Gastrocnemius medialis (tissue), 4 donors: Measurements from ENCODE around the gene ARHGAP32.

Experiments used
- POLR2A ChIP-seq, 2 donors: fragments of 450-650 bp; IDR thresholded peaks; one replicate each; pipeline ENCODE4 v1.6.1; 2017; ENCODE audit warnings: antibody characterized with exemption in 2 of 2, mild to moderate bottlenecking in 2 of 2, moderate library complexity in 2 of 2
- TF ChIP-seq, protein P1 (sequence below), 5 experiments: fragments of 450-650 bp in 3 of 5; fragments of 200-600 bp in 2 of 5; sonication (generic) in 2 of 5; IDR thresholded peaks in 4 of 5; conservative IDR thresholded peaks in 1 of 5; 1 replicate in 4 of 5; 2 replicates in 1 of 5; pipeline ENCODE4 v1.5.1; 2016 to 2019; ENCODE audit warnings: antibody characterized with exemption in 5 of 5, mild to moderate bottlenecking in 3 of 5, moderate library complexity in 3 of 5

DNA sequence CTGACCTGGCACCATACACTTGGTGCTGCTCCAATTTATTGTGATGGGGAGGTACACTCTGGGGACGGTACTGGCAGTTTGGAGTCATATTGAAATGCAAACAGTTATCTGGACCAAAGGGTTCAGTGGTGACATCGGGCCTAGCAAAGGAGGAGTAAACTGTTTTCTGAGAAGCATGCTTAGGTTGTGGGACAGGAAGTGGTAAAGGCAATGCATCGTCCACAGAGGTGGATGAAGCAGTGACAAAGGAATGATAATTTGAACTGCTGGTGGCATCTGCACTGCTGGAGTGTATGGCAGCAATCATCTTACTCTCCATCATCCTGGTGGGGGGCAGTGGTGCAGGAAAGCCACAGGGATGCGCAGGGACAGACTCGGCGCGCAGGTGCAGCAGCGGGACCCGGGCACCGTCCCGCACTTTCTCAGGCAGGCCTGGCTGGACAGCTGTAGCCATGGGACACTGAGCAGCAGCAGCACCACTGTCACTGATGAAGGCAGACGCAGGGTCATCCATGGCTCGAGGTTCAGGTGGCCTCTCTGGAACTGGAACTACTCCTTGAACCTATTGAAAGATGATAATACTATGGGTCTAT, 221.4 kb downstream of the ARHGAP32 start:
- TF ChIP-seq, protein P1, sequence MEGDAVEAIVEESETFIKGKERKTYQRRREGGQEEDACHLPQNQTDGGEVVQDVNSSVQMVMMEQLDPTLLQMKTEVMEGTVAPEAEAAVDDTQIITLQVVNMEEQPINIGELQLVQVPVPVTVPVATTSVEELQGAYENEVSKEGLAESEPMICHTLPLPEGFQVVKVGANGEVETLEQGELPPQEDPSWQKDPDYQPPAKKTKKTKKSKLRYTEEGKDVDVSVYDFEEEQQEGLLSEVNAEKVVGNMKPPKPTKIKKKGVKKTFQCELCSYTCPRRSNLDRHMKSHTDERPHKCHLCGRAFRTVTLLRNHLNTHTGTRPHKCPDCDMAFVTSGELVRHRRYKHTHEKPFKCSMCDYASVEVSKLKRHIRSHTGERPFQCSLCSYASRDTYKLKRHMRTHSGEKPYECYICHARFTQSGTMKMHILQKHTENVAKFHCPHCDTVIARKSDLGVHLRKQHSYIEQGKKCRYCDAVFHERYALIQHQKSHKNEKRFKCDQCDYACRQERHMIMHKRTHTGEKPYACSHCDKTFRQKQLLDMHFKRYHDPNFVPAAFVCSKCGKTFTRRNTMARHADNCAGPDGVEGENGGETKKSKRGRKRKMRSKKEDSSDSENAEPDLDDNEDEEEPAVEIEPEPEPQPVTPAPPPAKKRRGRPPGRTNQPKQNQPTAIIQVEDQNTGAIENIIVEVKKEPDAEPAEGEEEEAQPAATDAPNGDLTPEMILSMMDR (IDR thresholded peaks at IDR 0.05 in 4 of 5, conservative IDR thresholded peaks at IDR 0.05 in 1 of 5), result no peak
- TF ChIP-seq POLR2A (IDR thresholded peaks at IDR 0.05), result no peak
